Fibroblast of pulmonary artery (primary cell): Measurements from ENCODE around the gene GREB1.

Experiments used
- DNase-seq: peaks from one replicate; pipeline ENCODE4 v3.0.0-alpha.2; 2010; ENCODE audit warnings: low read depth
- H3K4me3 ChIP-seq: replicated peaks from 2 replicates; pipeline ENCODE4 v1.5.1; 2011; ENCODE audit warnings: low read depth, mild to moderate bottlenecking, control low read depth, low read length, moderate library complexity
- TF ChIP-seq, protein P1 (sequence below): IDR thresholded peaks from 2 replicates; pipeline ENCODE4 v1.5.1; 2011; ENCODE audit warnings: mild to moderate bottlenecking, control low read depth, low read length, inconsistent platforms; ENCODE audit errors: missing control alignments

The GREB1 gene

DNA sequence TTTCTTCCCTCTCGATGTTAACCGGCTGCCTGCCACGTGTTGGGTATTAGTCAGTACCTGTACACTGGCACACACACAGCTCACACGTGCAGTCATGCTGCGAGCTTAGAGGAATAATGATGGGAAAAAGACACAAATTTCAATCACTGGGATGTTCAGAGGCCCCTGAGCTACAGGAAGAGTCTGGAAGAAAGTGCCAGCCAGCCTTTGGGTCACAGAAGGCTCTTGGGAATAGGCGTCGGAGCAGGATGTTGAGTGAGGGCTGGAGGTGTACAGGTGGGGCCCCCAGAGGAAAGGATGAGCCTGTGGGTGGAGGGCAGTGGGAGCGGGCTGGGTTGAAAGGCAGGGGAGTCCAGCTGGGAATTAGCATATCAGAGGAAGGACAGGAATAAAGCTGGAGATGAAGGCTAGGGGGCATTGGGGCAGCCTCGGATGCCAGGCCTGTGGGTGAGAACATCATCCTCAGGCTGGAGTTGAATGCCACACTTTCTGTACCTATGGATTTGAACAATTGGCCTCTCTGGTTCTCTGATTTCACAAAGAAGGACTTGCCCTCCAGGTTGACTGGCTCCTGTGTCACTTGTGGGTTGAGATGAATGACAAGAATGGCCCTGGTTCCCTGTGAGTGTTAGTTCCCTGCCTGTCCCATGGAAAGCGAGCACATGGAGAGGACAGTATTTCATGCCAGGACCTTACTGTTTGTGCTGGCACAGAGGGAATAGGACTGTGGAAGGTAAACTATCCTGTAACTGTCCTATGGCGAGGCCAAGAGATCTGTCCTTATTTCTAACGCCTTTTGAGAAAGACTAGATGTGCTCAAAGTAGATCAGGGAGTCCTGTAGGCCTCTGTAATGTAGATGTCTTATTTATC is 40.6 kb downstream of the GREB1 start:
- TF ChIP-seq, protein P1, sequence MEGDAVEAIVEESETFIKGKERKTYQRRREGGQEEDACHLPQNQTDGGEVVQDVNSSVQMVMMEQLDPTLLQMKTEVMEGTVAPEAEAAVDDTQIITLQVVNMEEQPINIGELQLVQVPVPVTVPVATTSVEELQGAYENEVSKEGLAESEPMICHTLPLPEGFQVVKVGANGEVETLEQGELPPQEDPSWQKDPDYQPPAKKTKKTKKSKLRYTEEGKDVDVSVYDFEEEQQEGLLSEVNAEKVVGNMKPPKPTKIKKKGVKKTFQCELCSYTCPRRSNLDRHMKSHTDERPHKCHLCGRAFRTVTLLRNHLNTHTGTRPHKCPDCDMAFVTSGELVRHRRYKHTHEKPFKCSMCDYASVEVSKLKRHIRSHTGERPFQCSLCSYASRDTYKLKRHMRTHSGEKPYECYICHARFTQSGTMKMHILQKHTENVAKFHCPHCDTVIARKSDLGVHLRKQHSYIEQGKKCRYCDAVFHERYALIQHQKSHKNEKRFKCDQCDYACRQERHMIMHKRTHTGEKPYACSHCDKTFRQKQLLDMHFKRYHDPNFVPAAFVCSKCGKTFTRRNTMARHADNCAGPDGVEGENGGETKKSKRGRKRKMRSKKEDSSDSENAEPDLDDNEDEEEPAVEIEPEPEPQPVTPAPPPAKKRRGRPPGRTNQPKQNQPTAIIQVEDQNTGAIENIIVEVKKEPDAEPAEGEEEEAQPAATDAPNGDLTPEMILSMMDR, result no peak

DNA sequence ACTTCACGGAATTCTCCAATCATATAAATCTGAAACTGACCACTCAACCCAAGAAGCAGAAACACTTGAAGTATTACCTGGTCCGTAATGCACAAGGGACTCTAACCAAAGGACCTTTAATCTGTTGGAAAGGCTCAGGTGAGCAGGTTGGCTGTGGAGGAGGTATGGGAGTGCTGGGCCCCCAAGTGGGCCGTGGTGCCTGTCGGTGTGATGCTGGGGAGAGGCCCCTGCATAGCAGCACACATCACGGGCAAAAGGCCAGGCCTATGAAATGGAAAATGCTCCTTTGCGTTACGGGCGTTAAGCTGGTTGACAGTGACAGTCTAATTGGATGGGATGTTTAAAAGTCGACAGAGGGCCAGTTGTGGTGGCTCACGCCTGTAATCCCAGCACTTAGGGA is 42.6 kb downstream of the GREB1 start:
- TF ChIP-seq, protein P1, result no peak
- no peak for DNase-seq
- no peak overlapping the region for H3K4me3 ChIP-seq

More for the DNA sequence above, 40.6 kb downstream of the GREB1 start:
- DNase-seq, result no peak
- no peak overlapping the region for H3K4me3 ChIP-seq

DNA sequence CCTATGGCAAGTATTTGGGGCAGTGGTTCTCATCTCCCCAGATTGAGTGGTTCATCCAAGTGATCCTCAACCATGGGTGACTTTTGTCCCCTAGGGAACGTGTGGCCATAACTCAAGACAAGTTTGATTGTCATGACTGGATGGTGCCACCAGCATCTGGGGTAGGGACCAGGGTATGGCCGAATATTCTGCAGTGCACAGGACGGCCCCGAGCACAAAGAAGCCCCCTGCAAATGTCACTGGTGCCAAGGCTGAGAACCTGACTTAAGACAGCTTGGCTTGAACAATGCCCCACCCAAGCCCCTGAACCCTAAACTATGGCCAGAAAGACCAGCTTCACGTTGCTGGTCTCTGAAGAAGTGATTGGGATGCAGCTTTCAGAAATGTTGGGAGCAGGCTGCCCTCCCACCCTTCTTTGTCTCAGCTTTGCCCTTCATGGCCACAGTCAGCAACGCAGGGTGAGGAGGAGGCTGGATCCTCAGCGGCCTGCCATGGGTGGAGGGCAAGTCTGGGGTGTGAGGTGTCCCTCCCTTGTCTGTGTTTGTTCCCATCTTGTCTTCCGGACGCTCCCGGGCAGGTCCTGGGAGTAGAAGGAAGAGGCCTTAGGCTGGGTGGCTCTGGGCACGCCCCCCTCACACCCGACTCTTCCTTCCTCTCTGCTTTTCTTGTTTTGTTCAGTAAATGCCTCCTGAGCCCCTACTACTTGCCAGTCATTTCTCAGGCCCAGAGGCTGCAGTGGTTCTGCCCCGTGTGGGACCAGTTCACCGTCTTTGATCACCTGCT is 43.4 kb downstream of the GREB1 start:
- TF ChIP-seq, protein P1, result no peak
- H3K4me3 ChIP-seq, result no peak overlapping the region
- DNase-seq, result no peak

DNA sequence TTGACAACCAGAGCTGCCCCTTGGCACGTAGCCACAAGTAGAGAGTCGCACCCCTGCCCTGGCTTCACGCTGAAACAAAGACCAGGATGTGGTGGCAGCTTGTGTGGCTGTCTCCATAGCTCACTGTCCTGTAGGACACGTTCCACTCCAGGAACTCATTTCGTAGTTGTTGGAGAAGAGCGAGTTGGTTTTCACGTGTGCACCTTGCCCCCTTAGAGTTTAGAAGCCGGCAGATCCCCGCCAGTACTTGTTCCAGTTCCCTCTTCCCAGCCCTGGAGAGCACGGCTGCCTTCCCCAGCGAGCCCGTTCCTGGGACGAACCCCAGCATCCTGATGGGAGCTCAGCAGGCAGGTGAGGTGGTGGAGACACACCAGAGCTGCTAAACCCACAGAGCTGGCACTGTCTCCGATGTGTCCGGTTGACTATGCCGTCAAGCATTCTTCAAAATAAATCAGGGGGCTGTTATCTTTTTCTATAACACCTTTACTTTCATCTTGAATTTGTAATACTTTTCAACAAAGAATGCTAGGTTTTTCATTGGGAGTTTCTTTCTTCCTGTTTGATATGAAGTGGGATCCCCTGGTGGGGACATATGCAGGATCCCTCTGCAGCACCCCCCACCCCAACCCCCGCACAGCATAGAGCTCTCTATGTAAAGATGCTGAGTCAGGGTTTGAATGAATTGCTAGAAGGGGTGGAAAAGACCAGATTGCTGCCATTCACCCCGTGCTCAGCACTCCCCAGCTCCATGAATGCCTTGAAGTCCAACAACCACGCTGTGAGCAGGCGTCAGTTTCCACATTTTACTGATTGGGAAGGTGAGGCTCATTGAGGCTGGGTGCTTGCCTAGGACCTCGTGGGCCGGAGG is 44.5 kb downstream of the GREB1 start:
- H3K4me3 ChIP-seq, result no peak overlapping the region
- DNase-seq, result no peak
- TF ChIP-seq, protein P1, result no peak

DNA sequence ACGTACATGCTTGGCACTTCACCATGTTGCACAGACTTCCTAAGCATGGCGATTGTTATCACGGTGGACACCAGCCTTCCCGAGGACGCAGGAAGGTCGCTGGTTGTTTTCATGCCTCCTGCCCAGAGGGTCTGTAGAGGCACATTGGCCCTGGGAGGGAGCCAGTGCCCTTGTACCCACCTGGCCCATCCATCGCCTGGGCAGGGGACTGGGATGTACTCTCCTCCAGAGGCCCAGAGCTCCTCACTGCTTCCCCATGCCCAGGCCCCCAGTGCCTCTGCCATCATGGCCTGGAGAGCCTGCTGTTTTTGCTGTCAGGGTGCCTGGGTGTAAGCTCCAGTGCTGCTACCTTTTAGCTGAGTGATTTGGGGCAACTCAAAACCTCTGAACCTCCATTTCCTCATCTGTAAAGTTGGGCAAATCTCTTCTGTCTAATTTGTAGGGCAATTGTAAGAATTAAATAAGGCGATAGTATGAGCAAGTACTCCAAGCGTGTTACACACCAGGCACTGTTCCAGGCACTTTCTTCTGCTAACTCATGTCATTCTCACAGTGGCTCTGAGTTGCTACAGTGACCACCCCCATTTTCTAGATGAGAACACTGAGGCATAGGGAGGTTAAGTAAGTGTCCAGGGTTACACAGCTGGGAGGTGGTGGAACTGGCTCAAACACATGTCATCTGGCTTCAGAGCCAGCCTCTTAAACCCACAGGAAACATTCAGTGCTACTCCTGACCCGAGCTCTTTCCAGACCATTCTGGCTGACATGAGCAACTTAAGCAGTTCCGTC is 45.3 kb downstream of the GREB1 start:
- TF ChIP-seq, protein P1, result no peak
- DNase-seq, result no peak
- no peak overlapping the region for H3K4me3 ChIP-seq
